T-helper 1 cell treated with Interleukin-12 subunit alpha and Interleukin-12 subunit beta and Interleukin-4 antibody, amounts not matched to agents 30 ng/mL and 1 ng/mL, for 36 hours (primary cell): ENCODE data around the gene KRTAP5-11. TPM values are rescaled to one million over a fixed set of nuclear protein-coding genes. Genes with fewer than 3 reads are reported as not detected.
"Not testable (repeated sequence)": the region's sequence is repeated elsewhere in the genome, so short reads cannot be mapped to it uniquely, and the experiment has no call there.

ENCODE experiments used
- intact Hi-C: fragments of 100-400 bp; cut with micrococcal nuclease; formaldehyde crosslinking; loops from one replicate; pipeline ENCODE4 v1.15.1; 2024
- total RNA-seq: library from RNA; stranded (reverse); gene quantifications from 2 replicates; pipeline ENCODE4 v1.2.3, GENCODE V29; 2022

KRTAP5-11 gene
- total RNA-seq, 1 donor from 2014 or later = not detected

- intact Hi-C loops = no loop called here
These were observed 25.4 kb downstream of the KRTAP5-11 start for GRCh38 chr11:71557257-71557656.

GRCh38 chr11:71556018-71556417 lies 26.7 kb downstream of the KRTAP5-11 start:
- intact Hi-C loops = no loop called here

- intact Hi-C loops = no loop called here
These were observed 27.2 kb downstream of the KRTAP5-11 start for GRCh38 chr11:71555508-71555907.

GRCh38 chr11:71554996-71555395 lies 27.7 kb downstream of the KRTAP5-11 start:
- intact Hi-C loops = no loop called here

- intact Hi-C loops = no loop called here
These were observed 31.0 kb downstream of the KRTAP5-11 start for GRCh38 chr11:71551711-71552110.

- intact Hi-C loops = no loop called here
These were observed 33.9 kb downstream of the KRTAP5-11 start for GRCh38 chr11:71548716-71549151.

GRCh38 chr11:71548120-71548519 lies 34.6 kb downstream of the KRTAP5-11 start, which contains the start of gene KRTAP5-9:
Gene KRTAP5-9, plus strand, starts transcription at chr11:71548420. Its CDS starts 238 bp downstream, at chr11:71548658.
- intact Hi-C loops = no loop called here

- intact Hi-C loops = no loop called here
These were observed 37.2 kb downstream of the KRTAP5-11 start for GRCh38 chr11:71545405-71545966.

GRCh38 chr11:71544525-71545214 lies 38.0 kb downstream of the KRTAP5-11 start:
- intact Hi-C loops = no loop called here

GRCh38 chr11:71543866-71544265 lies 38.8 kb downstream of the KRTAP5-11 start:
- intact Hi-C loops = no loop called here

GRCh38 chr11:71542879-71543777 lies 39.5 kb downstream of the KRTAP5-11 start:
- intact Hi-C loops = no loop called here

- intact Hi-C loops = no loop called here
These were observed 40.3 kb downstream of the KRTAP5-11 start for GRCh38 chr11:71542382-71542781.

GRCh38 chr11:71540521-71541304 lies 42.0 kb downstream of the KRTAP5-11 start:
- intact Hi-C loops = not testable (repeated sequence)

- intact Hi-C loops = not testable (repeated sequence)
These were observed 42.7 kb downstream of the KRTAP5-11 start for GRCh38 chr11:71539971-71540370.

GRCh38 chr11:71539017-71539416 lies 43.7 kb downstream of the KRTAP5-11 start:
- intact Hi-C loops = no loop called here

GRCh38 chr11:71538666-71538990 lies 44.0 kb downstream of the KRTAP5-11 start:
- intact Hi-C loops = no loop called here

GRCh38 chr11:71537977-71538665 lies 44.6 kb downstream of the KRTAP5-11 start, which contains the start of gene KRTAP5-8:
Gene KRTAP5-8, plus strand, starts transcription at chr11:71538025. Its CDS starts 31 bp downstream, at chr11:71538056.
- intact Hi-C loops = not testable (repeated sequence)

GRCh38 chr11:71537537-71537936 lies 45.1 kb downstream of the KRTAP5-11 start:
- intact Hi-C loops = no loop called here

GRCh38 chr11:71535825-71536224 lies 46.9 kb downstream of the KRTAP5-11 start:
- intact Hi-C loops = no loop called here
